GM18526 (cell line): ENCODE data around the gene NQO1.

Source experiments
- POLR2A ChIP-seq: IDR thresholded peaks from 3 replicates; pipeline ENCODE4 v1.6.1; 2011; ENCODE audit not compliant: insufficient read length; ENCODE audit errors: extremely low read depth

The NQO1 gene

GRCh38 chr16:69718111-69718764 is 8.1 kb downstream of the NQO1 start:
- TF ChIP-seq POLR2A: no peak

- no peak for TF ChIP-seq POLR2A
These were observed 9.3 kb downstream of the NQO1 start for GRCh38 chr16:69717066-69717465.

GRCh38 chr16:69712914-69713581 is 13.3 kb downstream of the NQO1 start:
- no peak for TF ChIP-seq POLR2A

DNA sequence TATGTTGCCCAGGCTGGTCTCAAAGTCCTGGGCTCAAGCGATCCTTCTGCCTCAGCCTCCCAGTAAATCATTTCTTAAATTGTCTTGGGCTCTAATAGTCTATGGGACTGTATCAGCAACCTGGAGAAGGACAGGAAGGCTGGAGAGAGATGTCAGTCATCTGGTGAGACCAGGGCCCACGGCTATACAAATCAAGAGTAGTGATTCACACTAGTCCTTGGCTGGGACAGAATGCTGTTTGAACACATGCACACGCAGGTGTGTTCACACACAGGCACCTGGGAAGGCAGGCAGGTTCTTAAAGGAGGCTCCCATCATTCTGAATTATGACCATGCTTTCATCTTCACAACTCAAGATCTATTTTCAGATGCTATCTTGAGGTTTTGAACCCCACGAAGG is 14.1 kb downstream of the NQO1 start:
- TF ChIP-seq POLR2A: no peak

GRCh38 chr16:69711115-69711740 is 15.1 kb downstream of the NQO1 start:
- no peak for TF ChIP-seq POLR2A

GRCh38 chr16:69709456-69710084 is 16.8 kb downstream of the NQO1 start:
- no peak for TF ChIP-seq POLR2A

GRCh38 chr16:69707920-69708683 is 18.3 kb downstream of the NQO1 start:
- TF ChIP-seq POLR2A: no peak

- TF ChIP-seq POLR2A: no peak
These were observed 19.4 kb downstream of the NQO1 start for GRCh38 chr16:69706975-69707340.

DNA sequence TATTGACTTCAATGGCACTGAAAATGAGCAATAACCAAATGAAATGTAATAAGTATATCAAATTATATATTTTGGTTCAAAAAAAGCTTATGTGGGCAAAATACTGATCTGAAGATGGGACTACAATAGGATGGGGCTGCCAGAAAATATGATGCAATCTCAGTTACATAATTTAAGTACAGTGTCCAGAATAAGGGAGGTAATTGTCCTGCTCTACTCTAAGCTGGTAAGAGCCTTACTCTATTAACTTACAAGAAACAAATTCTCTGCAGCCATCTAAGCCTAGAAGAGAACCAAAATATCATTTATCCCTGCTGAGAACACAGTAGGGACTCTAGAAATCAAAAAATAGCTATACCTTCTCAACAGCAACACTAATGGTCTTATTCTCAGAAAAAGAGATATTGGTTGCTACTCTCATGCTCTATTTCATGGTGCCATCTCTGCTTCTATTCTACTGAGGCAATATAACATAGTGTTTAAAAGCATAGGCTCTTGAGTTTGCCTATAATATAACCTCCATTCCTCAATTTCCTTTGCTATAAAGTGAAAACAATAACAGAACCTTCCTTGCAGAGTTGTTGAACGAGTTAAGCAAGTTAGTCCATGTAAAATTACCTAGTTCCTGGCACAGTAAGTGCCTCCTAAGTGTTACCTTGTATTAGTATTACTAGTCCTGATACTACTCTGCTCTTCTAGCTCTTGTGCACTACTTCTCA is 19.9 kb downstream of the NQO1 start:
- TF ChIP-seq POLR2A: no peak

DNA sequence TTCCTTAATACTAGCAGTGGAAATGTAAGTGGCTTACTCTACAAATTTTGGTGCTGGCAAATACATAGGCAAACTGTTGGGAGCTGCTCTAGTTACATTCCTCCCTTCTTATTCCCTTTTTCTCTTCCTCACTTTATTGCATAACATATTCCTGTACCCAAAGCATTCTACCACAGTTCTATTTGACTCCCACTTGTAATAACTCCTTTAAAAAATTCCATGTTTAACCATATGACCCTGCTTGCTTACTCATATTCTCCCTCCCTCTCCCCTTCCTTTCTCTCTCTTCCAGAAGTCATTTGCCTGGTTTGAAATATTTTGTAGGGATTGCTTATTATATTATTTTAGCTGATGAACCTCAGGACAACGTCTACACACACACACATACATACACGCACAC is 22.7 kb downstream of the NQO1 start:
- TF ChIP-seq POLR2A: no peak

- TF ChIP-seq POLR2A: no peak
These were observed 24.5 kb downstream of the NQO1 start for GRCh38 chr16:69701866-69702265.

DNA sequence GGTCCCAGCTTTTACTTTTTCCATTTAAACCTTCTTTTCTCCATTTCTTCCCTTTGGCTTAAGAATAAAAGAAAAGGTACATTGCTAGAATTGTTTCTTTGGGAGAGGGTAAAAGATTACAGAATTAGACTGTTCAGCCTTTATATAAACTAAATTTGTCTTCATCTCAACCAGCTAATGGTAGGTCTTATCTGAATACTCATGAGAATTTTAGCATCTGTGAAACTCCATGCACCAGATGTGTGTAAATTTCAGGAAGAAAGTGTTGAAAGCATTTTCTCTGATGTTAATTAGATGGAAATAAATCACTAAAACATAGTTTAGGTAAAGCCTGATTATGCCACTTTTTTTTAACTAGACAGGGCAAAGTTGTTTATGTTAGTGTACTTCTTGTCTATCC is 24.9 kb downstream of the NQO1 start:
- no peak for TF ChIP-seq POLR2A

- TF ChIP-seq POLR2A: no peak
These were observed 26.4 kb downstream of the NQO1 start for GRCh38 chr16:69699915-69700314.

- TF ChIP-seq POLR2A: no peak
These were observed 28.0 kb downstream of the NQO1 start for GRCh38 chr16:69698404-69698803.

GRCh38 chr16:69693916-69694315 is 32.4 kb downstream of the NQO1 start:
- TF ChIP-seq POLR2A: no peak
